CD4-positive, CD25-positive, alpha-beta regulatory T cell (primary cell): Measurements from ENCODE around the gene DCTN2. TPM values are rescaled to one million over a fixed set of nuclear protein-coding genes. Genes with fewer than 3 reads are reported as not detected.
"Not testable (repeated sequence)": the region's sequence is repeated elsewhere in the genome, so short reads cannot be mapped to it uniquely, and the experiment has no call there.

Source experiments
- ATAC-seq, 2 donors: fragments of 150-1000 bp; cut with Tn5 transposase; one replicate each; pipeline ENCODE4 v1.10.0; 2021; ENCODE audit warnings: low read depth in 2 of 2, moderate number of reproducible peaks in 2 of 2, moderate library complexity in 1 of 2
- DNase-seq, 3 donors: peaks; one replicate each; pipeline versions ENCODE4 v3.0.0 to v3.0.0-alpha.2; 2012 to 2022; ENCODE audit warnings: mixed read lengths in 1 of 3
- H3K27ac ChIP-seq: one replicate; pipeline ENCODE4 v1.7.0; 2013; ENCODE audit warnings: mild to moderate bottlenecking, low read length; ENCODE audit not compliant: insufficient read depth, poor library complexity, severe bottlenecking
- H3K27me3 ChIP-seq: one replicate; pipeline ENCODE4 v1.7.0; 2013; ENCODE audit warnings: low read length; ENCODE audit not compliant: control insufficient read depth, insufficient read depth
- H3K36me3 ChIP-seq: one replicate; pipeline ENCODE4 v1.7.0; 2013; ENCODE audit warnings: mild to moderate bottlenecking, low read length, moderate library complexity; ENCODE audit not compliant: control insufficient read depth, insufficient read depth
- H3K4me1 ChIP-seq: 2 replicates; pipeline ENCODE4 v1.7.0; 2013; ENCODE audit warnings: mild to moderate bottlenecking, low read length; ENCODE audit not compliant: insufficient read depth, control insufficient read depth, poor library complexity, severe bottlenecking
- H3K4me3 ChIP-seq: one replicate; pipeline ENCODE4 v1.7.0; 2013; ENCODE audit warnings: low read depth, mild to moderate bottlenecking, low read length, moderate library complexity
- H3K9me3 ChIP-seq, 2 experiments: 1 replicate in 1 of 2; 2 replicates in 1 of 2; pipeline ENCODE4 v1.7.0; 2013; ENCODE audit warnings: low read length in 2 of 2, mild to moderate bottlenecking in 1 of 2, moderate library complexity in 1 of 2; ENCODE audit not compliant: control insufficient read depth in 2 of 2
- H3K27ac Mint-ChIP-seq, 3 donors: one replicate each; pipeline ENCODE4 v1.8.0; 2020 to 2022; ENCODE audit warnings: mild to moderate bottlenecking in 3 of 3, mixed read lengths in 3 of 3, moderate library complexity in 2 of 3
- H3K27me3 Mint-ChIP-seq: one replicate; pipeline ENCODE4 v1.8.0; 2022; ENCODE audit warnings: mild to moderate bottlenecking, mixed read lengths
- H3K36me3 Mint-ChIP-seq: one replicate; pipeline ENCODE4 v1.8.0; 2020; ENCODE audit warnings: mixed read lengths
- H3K4me1 Mint-ChIP-seq, 4 donors: one replicate each; pipeline ENCODE4 v1.8.0; 2020 to 2022; ENCODE audit warnings: mixed read lengths in 4 of 4, mild to moderate bottlenecking in 1 of 4
- H3K4me3 Mint-ChIP-seq, 4 donors: one replicate each; pipeline ENCODE4 v1.8.0; 2020 to 2022; ENCODE audit warnings: mild to moderate bottlenecking in 4 of 4, mixed read lengths in 4 of 4, moderate library complexity in 3 of 4
- H3K9me3 Mint-ChIP-seq, 7 donors: one replicate each; pipeline ENCODE4 v1.8.0; 2020 to 2022; ENCODE audit warnings: mixed read lengths in 7 of 7, mild to moderate bottlenecking in 3 of 7, moderate library complexity in 2 of 7
- polyA plus RNA-seq, 4 donors: library from polyadenylated mRNA; unstranded; fragments of 300-500 nt; fragmentation: Illumina TruSeq; gene quantifications; one replicate each; pipeline ENCODE4 v1.2.3, GENCODE V29; 2021
- total RNA-seq: library from RNA; stranded (reverse); gene quantifications from one replicate; pipeline ENCODE4 v1.2.3, GENCODE V29; 2022

Gene DCTN2
- total and polyA plus RNA-seq, 5 donors from 2014 or later: 74.9 to 91.6 (median 78.9) TPM

DNA sequence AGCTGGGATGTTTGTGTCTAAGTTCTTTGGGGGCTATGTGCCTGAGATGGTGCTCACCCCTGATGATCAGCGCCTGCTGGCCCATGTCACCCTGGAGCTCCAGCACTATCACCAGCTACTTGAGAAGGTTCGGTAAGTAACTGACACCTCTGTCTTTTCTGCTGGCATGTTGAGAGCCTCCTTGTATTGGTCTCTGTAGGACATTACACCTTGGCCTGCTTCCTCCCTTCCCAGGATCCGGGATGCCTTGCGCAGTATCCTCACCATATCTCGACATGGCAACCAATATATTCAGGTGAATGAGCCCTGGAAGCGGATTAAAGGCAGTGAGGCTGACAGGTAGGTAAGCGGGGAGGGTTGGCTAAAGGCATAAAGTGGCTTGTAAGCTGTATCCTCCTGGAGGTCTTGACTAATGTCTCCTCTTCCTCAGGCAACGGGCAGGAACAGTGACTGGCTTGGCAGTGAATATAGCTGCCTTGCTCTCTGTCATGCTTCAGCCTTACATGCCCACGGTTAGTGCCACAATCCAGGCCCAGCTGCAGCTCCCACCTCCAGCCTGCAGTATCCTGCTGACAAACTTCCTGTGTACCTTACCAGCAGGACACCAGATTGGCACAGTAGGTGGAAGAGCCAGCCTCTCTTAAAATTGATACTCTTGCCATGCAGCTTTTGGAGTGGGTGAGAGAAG, 32.1 kb downstream of the DCTN2 start:
- Mint-ChIP-seq H3K4me3 (no peak overlapping the region), H3K4me1 (peaks cover 16 to 29% (median 19%) of the 10 kb centered on the region in 4 donors), H3K9me3 (no peaks in the 10 kb centered on the region), H3K36me3 (peaks cover 51% of the 10 kb centered on the region), H3K27ac (no peak overlapping the region), H3K27me3 (no peaks in the 10 kb centered on the region)
- ATAC-seq (no peak), DNase-seq (no peak)
- Histone ChIP-seq H3K9me3 (no peaks in the 10 kb centered on the region), H3K27me3 (no peaks in the 10 kb centered on the region), H3K27ac (no peak overlapping the region), H3K36me3 (peaks cover 75% of the 10 kb centered on the region), H3K4me1 (peaks cover 21% of the 10 kb centered on the region), H3K4me3 (no peak overlapping the region)

DNA sequence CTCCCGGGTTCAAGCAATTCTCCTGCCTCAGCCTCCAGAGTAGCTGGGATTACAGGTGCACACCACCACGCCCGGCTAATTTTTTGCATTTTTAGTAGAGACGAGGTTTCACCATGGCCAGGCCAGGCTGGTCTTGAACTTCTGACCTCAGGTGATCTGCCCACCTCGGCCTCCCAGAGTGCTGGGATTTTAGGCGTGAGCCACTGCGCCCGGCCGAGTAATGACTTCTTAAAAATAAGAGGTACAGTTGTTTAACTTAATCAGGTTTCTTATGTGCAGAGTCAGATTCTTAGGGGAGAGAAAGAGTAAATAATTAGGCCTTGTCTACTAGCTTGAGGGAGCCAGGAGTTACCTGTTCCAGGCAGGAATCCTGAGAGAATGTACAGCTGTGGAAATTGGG, 32.7 kb downstream of the DCTN2 start:
- H3K9me3 ChIP-seq, H3K4me3 Mint-ChIP-seq, H3K27me3 ChIP-seq, H3K9me3 Mint-ChIP-seq, H3K27me3 Mint-ChIP-seq, H3K27ac ChIP-seq, H3K27ac Mint-ChIP-seq, DNase-seq, ATAC-seq, H3K4me3 ChIP-seq: not testable (repeated sequence)
- H3K4me1 ChIP-seq: peaks cover 15% of the 10 kb centered on the region
- Mint-ChIP-seq H3K36me3 (peaks cover 53% of the 10 kb centered on the region), H3K4me1 (peaks cover 13 to 24% (median 17%) of the 10 kb centered on the region in 4 donors)
- H3K36me3 ChIP-seq: peaks cover 80% of the 10 kb centered on the region

DNA sequence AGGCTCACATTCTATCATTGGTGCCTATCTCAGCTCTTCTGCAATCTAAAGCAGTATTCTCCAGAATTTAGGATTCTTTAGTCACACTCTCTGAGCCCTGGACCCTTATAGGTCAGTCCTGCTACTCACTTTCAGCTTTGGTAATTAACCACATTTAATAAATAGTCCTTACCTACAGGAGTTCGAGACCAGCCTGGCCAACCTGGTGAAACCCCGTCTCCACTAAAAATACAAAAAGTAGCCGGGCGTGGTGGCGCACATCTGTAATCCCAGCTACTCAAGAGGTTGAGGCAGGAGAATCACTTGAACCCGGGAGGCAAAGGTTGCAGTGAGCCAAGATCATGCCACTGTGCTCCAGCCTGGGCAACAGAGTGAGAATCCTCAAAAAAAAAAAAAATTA, 33.3 kb downstream of the DCTN2 start:
- not testable (repeated sequence) for DNase-seq, H3K9me3 ChIP-seq, H3K4me3 Mint-ChIP-seq, H3K9me3 Mint-ChIP-seq, H3K27ac ChIP-seq, H3K27me3 ChIP-seq, H3K27me3 Mint-ChIP-seq, H3K4me1 ChIP-seq, ATAC-seq, H3K27ac Mint-ChIP-seq, H3K4me3 ChIP-seq
- Mint-ChIP-seq H3K36me3 (peaks cover 49% of the 10 kb centered on the region), H3K4me1 (peaks cover 8 to 19% (median 13%) of the 10 kb centered on the region in 4 donors)
- H3K36me3 ChIP-seq: peaks cover 82% of the 10 kb centered on the region

DNA sequence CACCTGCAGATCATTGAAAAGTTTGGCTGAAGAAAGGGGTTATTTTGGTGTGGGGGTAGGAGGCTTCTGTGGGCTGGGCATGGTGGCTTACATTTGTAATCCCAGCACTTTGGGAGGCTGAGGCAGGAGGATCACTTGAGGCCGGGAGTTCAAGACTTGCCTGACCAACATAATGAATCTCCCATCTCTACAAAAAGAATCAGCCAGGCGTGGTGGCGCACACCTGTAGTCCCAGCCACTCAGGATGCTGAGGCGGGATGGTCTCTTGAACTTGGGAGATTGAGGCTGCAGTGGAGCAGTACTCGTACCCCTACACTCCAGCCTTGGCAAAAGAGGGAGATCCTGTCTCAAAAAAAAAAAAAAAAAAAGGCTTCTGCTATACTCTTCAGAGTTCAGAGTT, 33.7 kb downstream of the DCTN2 start:
- H3K9me3 ChIP-seq: no peaks in the 10 kb centered on the region
- no peak for DNase-seq
- Mint-ChIP-seq H3K27me3 (no peaks in the 10 kb centered on the region), H3K4me1 (peaks cover 4 to 15% (median 10%) of the 10 kb centered on the region in 4 donors), H3K27ac (no peak overlapping the region), H3K9me3 (no peaks in the 10 kb centered on the region), H3K4me3 (peak overlapping the region in 2 of 4 donors; percentile 41 to 69), H3K36me3 (peaks cover 49% of the 10 kb centered on the region)
- H3K36me3 ChIP-seq: peaks cover 80% of the 10 kb centered on the region
- H3K27me3 ChIP-seq: no peaks in the 10 kb centered on the region
- no peak overlapping the region for H3K27ac ChIP-seq
- no peak for ATAC-seq
- no peak overlapping the region for H3K4me3 ChIP-seq
- peaks cover 5% of the 10 kb centered on the region for H3K4me1 ChIP-seq

DNA sequence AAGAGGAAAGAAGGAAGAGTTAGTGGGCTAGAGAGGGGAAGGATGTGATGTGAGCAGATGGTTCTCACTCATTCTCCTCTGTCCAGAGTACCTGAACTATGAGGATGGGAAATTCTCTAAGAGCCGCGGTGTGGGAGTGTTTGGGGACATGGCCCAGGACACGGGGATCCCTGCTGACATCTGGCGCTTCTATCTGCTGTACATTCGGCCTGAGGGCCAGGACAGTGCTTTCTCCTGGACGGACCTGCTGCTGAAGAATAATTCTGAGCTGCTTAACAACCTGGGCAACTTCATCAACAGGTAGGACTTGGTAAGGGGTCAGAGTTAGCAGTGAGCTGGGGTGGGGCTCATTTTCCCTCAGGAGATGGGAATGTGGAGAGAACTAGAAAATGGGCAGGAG, 34.3 kb downstream of the DCTN2 start:
- H3K27me3 ChIP-seq: no peaks in the 10 kb centered on the region
- no peaks in the 10 kb centered on the region for H3K4me1 ChIP-seq
- Mint-ChIP-seq H3K27me3 (no peaks in the 10 kb centered on the region), H3K4me1 (peaks cover 0 to 10% (median 7%) of the 10 kb centered on the region in 4 donors), H3K4me3 (peak overlapping the region in 2 of 4 donors; percentile 44 to 74), H3K27ac (peak overlapping the region in 1 of 3 donors; percentile 33), H3K36me3 (peaks cover 49% of the 10 kb centered on the region), H3K9me3 (no peaks in the 10 kb centered on the region)
- H3K36me3 ChIP-seq: peaks cover 76% of the 10 kb centered on the region
- no peak overlapping the region for H3K4me3 ChIP-seq
- H3K9me3 ChIP-seq: no peaks in the 10 kb centered on the region
- ATAC-seq: no peak
- no peak for DNase-seq
- no peak overlapping the region for H3K27ac ChIP-seq

DNA sequence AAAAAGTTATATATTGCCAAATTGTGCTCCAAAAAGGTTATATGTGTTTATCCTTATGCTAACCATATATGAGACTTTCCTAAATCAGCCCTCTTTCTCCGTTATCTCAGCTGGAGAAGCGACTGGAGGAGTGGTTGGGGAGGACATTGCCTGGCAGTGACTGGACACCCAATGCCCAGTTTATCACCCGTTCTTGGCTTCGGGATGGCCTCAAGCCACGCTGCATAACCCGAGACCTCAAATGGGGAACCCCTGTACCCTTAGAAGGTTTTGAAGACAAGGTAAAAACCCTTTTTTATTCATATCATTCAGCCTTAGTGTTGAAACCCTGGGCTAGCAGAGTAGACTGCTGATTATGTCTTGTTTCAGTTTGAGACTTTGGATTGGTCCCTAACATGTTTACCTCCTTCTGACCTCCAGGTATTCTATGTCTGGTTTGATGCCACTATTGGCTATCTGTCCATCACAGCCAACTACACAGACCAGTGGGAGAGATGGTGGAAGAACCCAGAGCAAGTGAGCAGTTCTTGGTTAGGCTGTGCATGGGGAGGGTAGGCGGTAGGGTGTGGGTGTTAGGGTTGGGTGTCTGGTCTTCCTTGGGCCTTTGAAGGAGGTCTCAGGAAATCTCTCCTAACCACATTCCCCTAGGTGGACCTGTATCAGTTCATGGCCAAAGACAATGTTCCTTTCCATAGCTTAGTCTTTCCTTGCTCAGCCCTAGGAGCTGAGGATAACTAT, 35.2 kb downstream of the DCTN2 start:
- peak overlapping the region in 2 of 4 donors; percentile 14 to 74 for H3K4me3 Mint-ChIP-seq
- H3K27me3 ChIP-seq: no peaks in the 10 kb centered on the region
- DNase-seq (no peak), ATAC-seq (no peak)
- H3K9me3 ChIP-seq: no peaks in the 10 kb centered on the region
- no peaks in the 10 kb centered on the region for H3K27me3 Mint-ChIP-seq
- H3K4me1 Mint-ChIP-seq: peaks cover 0 to 6% (median 3%) of the 10 kb centered on the region in 4 donors
- no peaks in the 10 kb centered on the region for H3K4me1 ChIP-seq
- H3K9me3 Mint-ChIP-seq: no peaks in the 10 kb centered on the region
- H3K36me3 Mint-ChIP-seq: peaks cover 40% of the 10 kb centered on the region
- H3K4me3 ChIP-seq: no peak overlapping the region
- H3K27ac Mint-ChIP-seq: peak overlapping the region in 2 of 3 donors; percentile 33 to 55
- H3K27ac ChIP-seq: no peak overlapping the region
- H3K36me3 ChIP-seq: peaks cover 67% of the 10 kb centered on the region

DNA sequence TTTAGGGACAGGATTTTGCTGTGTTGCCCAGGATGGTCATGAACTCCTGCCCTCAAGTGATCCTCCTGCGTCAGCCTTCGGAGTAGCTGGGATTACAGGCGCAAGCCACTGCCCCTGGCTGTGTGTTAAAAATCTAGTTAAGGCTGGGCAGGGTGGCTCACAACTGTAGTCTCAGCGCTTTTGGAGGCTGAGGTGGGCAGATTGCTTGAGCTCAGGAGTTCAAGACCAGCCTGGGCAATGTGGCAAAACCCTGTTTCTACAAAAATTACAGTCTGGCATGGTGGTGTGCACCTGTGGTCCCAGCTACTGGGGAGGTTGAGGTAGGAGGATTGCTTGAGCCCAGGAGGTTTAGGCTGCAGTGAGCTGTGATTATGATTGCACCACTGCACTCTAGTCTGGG, 35.8 kb downstream of the DCTN2 start:
- H3K4me3 Mint-ChIP-seq: no peak overlapping the region
- peak overlapping the region in 1 of 3 donors; percentile 33 for H3K27ac Mint-ChIP-seq
- no peaks in the 10 kb centered on the region for H3K9me3 Mint-ChIP-seq
- ATAC-seq: no peak
- H3K36me3 Mint-ChIP-seq: peaks cover 34% of the 10 kb centered on the region
- no peaks in the 10 kb centered on the region for H3K27me3 Mint-ChIP-seq
- H3K36me3 ChIP-seq: peaks cover 66% of the 10 kb centered on the region
- H3K27me3 ChIP-seq: no peaks in the 10 kb centered on the region
- no peaks in the 10 kb centered on the region for H3K9me3 ChIP-seq
- H3K27ac ChIP-seq: no peak overlapping the region
- no peaks in the 10 kb centered on the region for H3K4me1 ChIP-seq
- peaks cover 0 to 4% (median 2%) of the 10 kb centered on the region in 4 donors for H3K4me1 Mint-ChIP-seq
- no peak overlapping the region for H3K4me3 ChIP-seq
- DNase-seq: no peak
